Vagina (tissue), 2 donors: Measurements from ENCODE around the gene PSME1.

Experiments used
- CTCF ChIP-seq, 3 experiments: fragments of 450-650 bp in 2 of 3; fragments of 200-600 bp in 1 of 3; sonication (generic) in 1 of 3; IDR thresholded peaks; one replicate each; pipeline ENCODE4 v1.5.1; 2017 to 2019; ENCODE audit warnings: antibody characterized with exemption in 3 of 3, mild to moderate bottlenecking in 2 of 3, moderate library complexity in 2 of 3
- POLR2AphosphoS5 ChIP-seq, 2 donors: sonication (generic); formaldehyde crosslinking; IDR thresholded peaks; one replicate each; pipeline ENCODE4 v1.9.0; 2017; ENCODE audit warnings: antibody characterized with exemption in 2 of 2, mild to moderate bottlenecking in 2 of 2, low read depth in 1 of 2; ENCODE audit not compliant: insufficient read depth in 1 of 2

DNA sequence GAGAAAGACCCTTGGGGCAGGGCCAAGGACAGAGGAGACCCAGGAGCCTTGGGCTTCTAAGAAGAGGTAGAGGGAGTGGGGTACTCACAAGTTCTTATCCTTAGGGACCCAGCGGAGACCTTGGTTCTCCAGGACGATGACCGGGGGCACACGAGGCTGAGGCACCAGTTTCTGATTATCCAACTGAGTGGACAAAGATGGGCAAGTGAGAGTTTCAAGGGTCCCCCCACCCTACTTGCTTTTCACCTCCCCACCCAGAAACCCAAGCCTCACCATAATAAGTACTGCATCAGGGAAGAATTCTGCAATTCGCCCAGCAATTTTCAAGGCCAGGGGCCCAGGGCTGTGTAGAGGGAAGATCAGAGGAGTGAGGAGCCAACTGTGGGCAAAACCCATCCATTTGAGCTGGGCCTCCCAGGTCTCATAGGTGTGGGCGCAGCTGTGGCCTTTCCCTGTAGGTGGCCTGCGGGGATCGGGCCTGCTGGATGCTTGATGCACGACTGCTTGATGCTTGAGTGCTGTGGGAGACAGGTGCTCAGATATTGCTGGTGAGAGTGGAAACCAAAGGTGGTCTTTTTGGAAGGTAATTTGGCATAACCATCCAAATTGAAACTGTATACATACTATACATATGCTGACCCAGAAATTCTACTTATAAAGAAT, 3.4 kb downstream of the PSME1 start:
- TF ChIP-seq CTCF (IDR thresholded peaks at IDR 0.05) (no peak), POLR2AphosphoS5 (IDR thresholded peaks at IDR 0.05; ENCODE audit: insufficient read depth in 1 of 2, low read depth in 1 of 2) (no peak)
